IPS-18a (cell line): ENCODE measurements around the gene ARHGEF4.

Source experiments
- H3K27ac ChIP-seq: one replicate; pipeline ENCODE4 v1.5.1; 2013; ENCODE audit warnings: low read length
- H3K27me3 ChIP-seq: one replicate; pipeline ENCODE4 v1.6.1; 2013; ENCODE audit warnings: mild to moderate bottlenecking, low read length; ENCODE audit not compliant: control insufficient read depth, insufficient read depth
- H3K36me3 ChIP-seq: one replicate; pipeline ENCODE4 v1.6.1; 2013; ENCODE audit warnings: low read depth, low read length; ENCODE audit not compliant: control insufficient read depth
- H3K4me1 ChIP-seq: one replicate; pipeline ENCODE4 v1.6.1; 2013; ENCODE audit warnings: low read depth, low read length; ENCODE audit not compliant: control insufficient read depth
- H3K4me3 ChIP-seq: one replicate; pipeline ENCODE4 v1.5.1; 2013; ENCODE audit warnings: low read length
- H3K9ac ChIP-seq: one replicate; pipeline ENCODE4 v1.6.1; 2013; ENCODE audit warnings: mild to moderate bottlenecking, low read length, moderate library complexity
- H3K9me3 ChIP-seq: one replicate; pipeline ENCODE4 v1.6.1; 2013; ENCODE audit warnings: low read depth, low read length; ENCODE audit not compliant: control insufficient read depth

The ARHGEF4 gene

DNA sequence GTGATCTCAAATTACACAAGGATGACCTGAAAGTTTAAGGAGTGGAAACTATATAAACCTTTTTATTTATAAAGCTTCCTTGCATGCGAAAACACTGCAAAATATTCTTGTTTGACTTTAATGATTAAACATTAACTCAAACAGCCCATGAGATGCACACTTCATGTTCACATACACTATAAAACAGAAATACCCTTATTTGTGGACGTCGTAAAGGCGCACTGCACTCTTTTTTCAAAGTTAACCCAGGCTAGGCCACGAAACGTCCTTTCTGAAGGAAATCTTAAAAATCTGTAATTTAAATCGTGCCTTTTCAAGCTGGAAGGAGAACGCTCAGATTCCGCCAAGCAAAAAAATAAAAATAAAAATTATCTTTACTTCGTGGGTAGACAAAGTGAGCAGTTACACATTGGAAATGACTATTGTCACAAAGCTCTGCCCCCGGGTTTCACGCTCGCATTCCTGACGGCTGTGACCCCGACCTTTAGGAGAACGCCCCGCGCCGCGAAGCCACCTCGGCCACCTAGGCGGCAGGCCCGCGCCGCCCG, 255.8 kb downstream of the ARHGEF4 start:
- H3K9me3 ChIP-seq = no peaks in the 10 kb centered on the region

DNA sequence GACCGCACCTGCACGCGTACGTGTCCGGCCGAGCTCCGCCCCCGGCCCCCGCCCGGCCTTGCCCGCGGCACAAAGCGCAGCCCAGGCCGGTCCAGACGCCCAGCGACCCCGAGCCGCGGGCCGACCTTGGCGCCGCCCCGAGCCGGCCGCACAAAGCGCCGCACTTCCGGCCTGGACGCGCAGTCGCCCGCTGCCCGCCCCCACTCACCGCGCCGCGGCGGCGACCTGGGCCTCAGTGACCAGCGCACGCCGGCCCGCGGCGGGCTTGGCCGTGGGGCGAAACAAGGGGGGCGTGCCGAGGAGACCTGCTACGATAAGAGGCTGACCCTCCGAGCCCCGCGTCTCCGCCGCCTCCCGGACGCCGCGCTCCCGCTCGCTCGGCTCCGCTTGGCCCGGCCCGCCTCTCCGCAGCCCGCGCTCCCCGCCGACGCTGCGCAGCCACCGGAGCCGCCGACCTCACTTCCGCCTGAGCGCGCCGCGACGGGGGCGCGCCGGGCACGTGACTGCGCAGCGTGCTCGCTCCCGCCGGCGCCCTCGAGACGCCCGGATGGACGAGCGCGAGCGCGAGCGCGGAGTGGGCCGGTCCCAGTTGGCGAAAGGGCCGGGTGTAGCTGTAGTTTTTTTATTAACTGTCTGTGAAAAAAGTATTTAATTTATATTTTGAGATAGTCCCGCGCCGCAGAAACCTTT, 256.4 kb downstream of the ARHGEF4 start, which contains the start of gene FAM168B:
Gene FAM168B (minus strand): TSS at position 455 of the 690 bp plus-strand sequence. CDS start 10,814 bp downstream, outside the sequence.
- Histone ChIP-seq H3K9ac (peak within 1 kb of the TSS; percentile 94), H3K4me1 (no peaks in the 10 kb centered on the region), H3K9me3 (no peaks in the 10 kb centered on the region), H3K4me3 (peak within 1 kb of the TSS; percentile 97), H3K27ac (peak within 1 kb of the TSS; percentile 30), H3K36me3 (peaks cover 12% of the 10 kb centered on the region), H3K27me3 (no peaks in the 10 kb centered on the region)

More for the DNA sequence above, 255.8 kb downstream of the ARHGEF4 start:
- peak overlapping the region; percentile 29 for H3K27ac ChIP-seq
- no peaks in the 10 kb centered on the region for H3K4me1 ChIP-seq
- peak overlapping the region; percentile 97 for H3K4me3 ChIP-seq
- H3K27me3 ChIP-seq = no peaks in the 10 kb centered on the region
- H3K36me3 ChIP-seq = peaks cover 18% of the 10 kb centered on the region
- H3K9ac ChIP-seq = peak overlapping the region; percentile 94

DNA sequence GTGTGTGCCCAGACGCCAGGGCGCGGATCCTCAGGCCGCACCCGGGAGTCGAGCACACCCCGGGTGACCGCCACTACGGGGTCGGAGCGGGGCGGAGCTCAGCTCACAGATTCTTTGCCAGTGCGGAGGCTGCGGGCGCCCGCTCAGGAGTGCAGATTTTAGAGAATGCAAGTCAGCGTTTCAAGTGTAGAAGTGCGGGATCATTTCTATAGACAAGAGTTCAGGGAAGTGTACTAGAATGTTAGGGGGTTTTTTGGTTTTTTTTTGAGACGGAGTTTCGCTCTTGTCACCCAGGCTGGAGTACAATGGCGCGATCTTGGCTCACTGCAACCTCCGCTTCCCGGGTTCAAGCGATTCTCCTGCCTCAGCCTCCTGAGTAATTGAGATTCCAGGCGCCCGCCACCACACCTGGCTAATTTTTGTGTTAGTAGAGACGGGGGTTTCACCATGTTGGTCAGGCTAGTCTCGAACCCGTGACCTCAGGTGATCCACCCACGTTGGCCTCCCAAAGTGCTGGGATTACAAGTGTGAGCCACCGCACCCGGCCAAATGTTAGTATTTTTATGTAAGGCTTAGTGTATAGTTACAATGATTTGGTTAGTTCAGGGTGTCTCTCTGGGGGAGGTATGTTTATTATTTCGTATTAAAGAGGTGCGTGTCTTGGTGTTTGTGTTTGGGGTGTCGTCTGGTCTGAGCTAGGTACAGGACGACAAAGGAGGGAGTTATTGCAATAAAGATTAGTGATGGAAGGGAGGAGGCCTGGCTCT, 257.2 kb downstream of the ARHGEF4 start:
- Histone ChIP-seq H3K27ac (peak overlapping the region; percentile 30), H3K27me3 (no peaks in the 10 kb centered on the region), H3K9ac (peak overlapping the region; percentile 94), H3K4me3 (peak overlapping the region; percentile 87), H3K36me3 (peaks cover 4% of the 10 kb centered on the region), H3K4me1 (no peaks in the 10 kb centered on the region), H3K9me3 (no peaks in the 10 kb centered on the region)

DNA sequence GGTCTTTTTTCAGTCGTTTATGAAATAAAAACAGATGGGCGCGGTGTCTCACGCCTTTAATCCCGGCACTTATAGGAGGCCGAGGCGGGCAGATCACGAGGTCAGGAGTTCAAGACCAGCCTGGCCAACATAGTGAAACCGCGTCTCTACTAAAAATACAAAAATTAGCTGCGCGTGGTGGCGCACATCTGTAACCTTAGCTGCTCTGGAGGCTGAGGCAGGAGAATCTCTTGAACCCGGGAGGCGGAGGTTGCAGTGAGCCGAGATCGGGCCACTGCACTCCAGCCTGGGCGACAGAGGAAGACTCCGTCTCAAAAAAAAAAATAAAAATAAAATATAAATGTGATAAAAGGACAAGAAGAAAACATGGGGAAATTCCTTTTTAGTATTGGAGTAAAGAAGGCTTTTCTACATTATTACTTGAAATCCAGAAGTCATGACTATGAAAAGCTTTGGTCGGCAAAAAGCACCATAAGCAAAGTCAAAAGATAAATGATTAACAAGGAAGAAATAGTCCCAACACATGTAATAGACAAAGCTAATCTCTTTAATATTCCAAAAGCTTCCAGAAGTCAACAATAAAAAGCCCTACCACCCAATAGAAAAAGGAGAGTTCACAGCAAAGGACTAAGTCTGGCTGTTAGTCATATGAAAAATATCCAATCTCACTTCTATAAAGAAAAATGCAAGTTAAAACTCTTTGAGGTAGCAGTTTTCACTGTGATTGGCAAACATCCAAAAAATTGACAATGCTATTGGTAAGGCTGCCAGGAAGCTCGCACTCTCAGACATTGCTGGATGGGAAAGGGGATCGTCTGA, 258.0 kb downstream of the ARHGEF4 start:
- Histone ChIP-seq H3K27ac (no peak overlapping the region), H3K36me3 (no peaks in the 10 kb centered on the region), H3K9me3 (no peaks in the 10 kb centered on the region), H3K27me3 (no peaks in the 10 kb centered on the region), H3K9ac (no peak overlapping the region), H3K4me3 (peak overlapping the region; percentile 87), H3K4me1 (no peaks in the 10 kb centered on the region)
